ENCODE data around the gene ZNF536.

Gene ZNF536

GRCh38 chr19:30361721-30362120, 10.5 kb upstream of the ZNF536 start:
- no peak for TF ChIP-seq CTCF (IDR thresholded peaks at IDR 0.05)
- H3K36me3 ChIP-seq = no peaks in the 10 kb centered on the region

GRCh38 chr19:30362156-30362754, 9.9 kb upstream of the ZNF536 start:
- Histone ChIP-seq H3K4me3 (no peak overlapping the region), H3K27ac (no peak overlapping the region), H3K36me3 (no peaks in the 10 kb centered on the region), H3K27me3 (peaks cover 0 to under 1% of the 10 kb centered on the region in 2 donors), H3K4me1 (no peaks in the 10 kb centered on the region), H3K9me3 (no peaks in the 10 kb centered on the region)
- intact Hi-C loops (cut with DNase I; ENCODE audit: low total_unique reads) = no loop called here
- TF ChIP-seq CTCF (IDR thresholded peaks at IDR 0.05) = no peak
- peak in 1 of 2 donors; percentile 17 for DNase-seq

More at GRCh38 chr19:30361721-30362120, 10.5 kb upstream of the ZNF536 start:
- H3K27ac ChIP-seq = no peak overlapping the region
- no peaks in the 10 kb centered on the region for H3K4me1 ChIP-seq
- peaks cover 0 to 3% of the 10 kb centered on the region in 2 donors for H3K27me3 ChIP-seq
- H3K9me3 ChIP-seq = no peaks in the 10 kb centered on the region
- no peak for DNase-seq
- no peak overlapping the region for H3K4me3 ChIP-seq
- intact Hi-C loops (cut with DNase I; ENCODE audit: low total_unique reads) = no loop called here

- Histone ChIP-seq H3K4me3 (no peak overlapping the region), H3K4me1 (no peaks in the 10 kb centered on the region), H3K9me3 (no peaks in the 10 kb centered on the region), H3K27me3 (peaks cover 0 to 4% of the 10 kb centered on the region in 2 donors), H3K27ac (no peak overlapping the region), H3K36me3 (no peaks in the 10 kb centered on the region)
- TF ChIP-seq CTCF (IDR thresholded peaks at IDR 0.05) = no peak
- intact Hi-C loops (cut with DNase I; ENCODE audit: low total_unique reads) = no loop called here
- peak in 1 of 2 donors; percentile 40 for DNase-seq
Measured at GRCh38 chr19:30363073-30363472, 9.1 kb upstream of the ZNF536 start.

GRCh38 chr19:30364866-30365800, 7.1 kb upstream of the ZNF536 start:
- TF ChIP-seq CTCF (IDR thresholded peaks at IDR 0.05) = no peak
- DNase-seq = peak in 1 of 2 donors; percentile 24
- H3K9me3 ChIP-seq = no peaks in the 10 kb centered on the region
- no peak overlapping the region for H3K4me3 ChIP-seq
- H3K36me3 ChIP-seq = no peaks in the 10 kb centered on the region
- intact Hi-C loops (cut with DNase I; ENCODE audit: low total_unique reads) = no loop called here
- peaks cover 0 to 4% of the 10 kb centered on the region in 2 donors for H3K27me3 ChIP-seq
- H3K4me1 ChIP-seq = no peaks in the 10 kb centered on the region
- no peak overlapping the region for H3K27ac ChIP-seq

- intact Hi-C loops (cut with DNase I; ENCODE audit: low total_unique reads) = no loop called here
- no peak overlapping the region for H3K4me3 ChIP-seq
- TF ChIP-seq CTCF (IDR thresholded peaks at IDR 0.05) = no peak
- no peaks in the 10 kb centered on the region for H3K36me3 ChIP-seq
- H3K9me3 ChIP-seq = no peaks in the 10 kb centered on the region
- H3K27ac ChIP-seq = no peak overlapping the region
- DNase-seq = no peak
- H3K27me3 ChIP-seq = peaks cover 0 to 4% of the 10 kb centered on the region in 2 donors
- no peaks in the 10 kb centered on the region for H3K4me1 ChIP-seq
Measured at GRCh38 chr19:30366282-30366681, 5.9 kb upstream of the ZNF536 start.

Data from tibial artery (tissue), 4 donors.